IPS-15b (cell line): Measurements from ENCODE around the gene U2AF1L4.

Experiments
- H3K27me3 ChIP-seq: one replicate; pipeline ENCODE4 v1.6.1; 2013; ENCODE audit warnings: low read length; ENCODE audit not compliant: control insufficient read depth, insufficient read depth
- H3K36me3 ChIP-seq: one replicate; pipeline ENCODE4 v1.6.1; 2013; ENCODE audit warnings: low read length; ENCODE audit not compliant: control insufficient read depth, insufficient read depth
- H3K4me1 ChIP-seq: one replicate; pipeline ENCODE4 v1.6.1; 2013; ENCODE audit warnings: mild to moderate bottlenecking, low read length; ENCODE audit not compliant: control insufficient read depth, insufficient read depth
- H3K4me3 ChIP-seq: one replicate; pipeline ENCODE4 v1.5.1; 2013; ENCODE audit warnings: low read depth, low read length
- H3K9ac ChIP-seq: one replicate; pipeline ENCODE4 v1.6.1; 2013; ENCODE audit warnings: low read depth, mild to moderate bottlenecking, low read length
- H3K9me3 ChIP-seq: one replicate; pipeline ENCODE4 v1.6.1; 2013; ENCODE audit warnings: mild to moderate bottlenecking, low read length; ENCODE audit not compliant: control insufficient read depth, insufficient read depth

The U2AF1L4 gene, protein sequence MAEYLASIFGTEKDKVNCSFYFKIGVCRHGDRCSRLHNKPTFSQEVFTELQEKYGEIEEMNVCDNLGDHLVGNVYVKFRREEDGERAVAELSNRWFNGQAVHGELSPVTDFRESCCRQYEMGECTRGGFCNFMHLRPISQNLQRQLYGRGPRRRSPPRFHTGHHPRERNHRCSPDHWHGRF

DNA sequence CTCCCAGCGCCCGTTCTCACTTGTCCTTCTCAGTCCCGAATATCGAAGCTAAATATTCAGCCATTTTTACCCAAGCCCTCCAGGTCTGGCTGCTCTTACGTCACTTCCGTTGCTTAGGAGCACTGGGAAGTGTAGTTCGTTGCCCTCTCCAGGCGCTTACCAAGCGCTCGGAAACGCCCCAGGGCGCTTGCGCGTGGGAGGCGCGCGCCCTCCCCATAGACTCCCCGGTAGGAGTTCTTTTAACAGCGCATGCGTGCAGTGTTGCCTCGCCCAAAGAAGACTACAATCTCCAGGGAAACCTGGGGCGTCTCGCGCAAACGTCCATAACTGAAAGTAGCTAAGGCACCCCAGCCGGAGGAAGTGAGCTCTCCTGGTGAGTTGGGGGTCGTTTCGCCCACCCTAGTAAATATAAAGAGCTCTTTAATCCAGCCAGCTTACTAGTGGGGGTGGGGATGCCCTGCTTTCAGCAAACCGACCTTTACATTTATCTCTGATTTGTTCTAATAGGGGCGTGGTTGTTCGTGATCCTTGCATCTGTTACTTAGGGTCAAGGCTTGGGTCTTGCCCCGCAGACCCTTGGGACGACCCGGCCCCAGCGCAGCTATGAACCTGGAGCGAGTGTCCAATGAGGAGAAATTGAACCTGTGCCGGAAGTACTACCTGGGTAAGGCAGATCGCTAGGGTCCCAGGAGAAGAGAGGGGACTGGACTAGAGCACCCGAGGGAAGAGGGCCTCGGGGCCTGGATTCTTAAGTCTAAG is at the start of gene U2AF1L4, which contains the start of gene PSENEN:
TSS of gene U2AF1L4 (minus strand) at position 91 of the 759 bp plus-strand sequence. CDS start at position 64, 27 bp downstream.
TSS of gene PSENEN (plus strand) at position 324 of the 759 bp plus-strand sequence. CDS start at position 604, 280 bp downstream.
- H3K27me3 ChIP-seq, result no peaks in the 10 kb centered on the region

DNA sequence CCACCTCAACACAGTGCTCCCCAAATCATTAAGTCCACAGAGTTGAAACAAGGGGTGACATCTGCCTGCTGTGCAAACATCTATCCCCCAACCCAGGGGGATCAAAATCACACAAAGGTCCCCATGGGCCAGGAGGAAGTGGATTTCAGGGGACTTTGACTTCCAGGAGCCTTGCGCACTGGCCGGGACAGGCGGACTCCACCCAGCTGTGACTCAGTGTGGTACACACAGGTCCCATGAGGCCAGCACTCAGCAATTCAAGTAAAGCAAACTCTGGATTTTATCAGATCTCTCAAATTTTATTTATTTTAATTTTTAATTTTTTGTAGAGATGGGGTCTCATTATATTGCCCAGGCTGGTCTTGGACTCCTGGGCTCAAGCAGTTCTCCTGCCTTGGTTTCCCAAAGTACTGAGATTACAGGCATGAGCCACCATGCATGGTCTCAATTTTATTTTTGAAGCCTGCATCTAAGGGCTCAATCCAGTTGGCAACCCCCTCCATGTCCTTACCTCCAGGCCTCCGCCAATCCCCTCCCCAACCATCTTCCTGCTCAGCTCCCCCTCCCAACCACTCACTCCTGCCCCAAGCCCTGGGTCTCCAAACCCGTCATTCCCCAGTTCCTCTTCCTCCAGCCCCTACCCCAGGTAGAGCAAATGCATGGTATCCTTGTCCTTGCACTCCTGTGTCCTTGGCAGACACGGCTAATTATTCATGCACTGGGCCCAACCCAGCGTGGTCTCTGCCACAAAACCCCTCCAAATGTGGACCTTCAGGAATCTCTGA is 48.4 kb upstream of the U2AF1L4 start:
- Histone ChIP-seq H3K4me3 (no peak overlapping the region), H3K9ac (no peak overlapping the region), H3K36me3 (no peaks in the 10 kb centered on the region), H3K27me3 (peaks cover 24% of the 10 kb centered on the region), H3K9me3 (no peaks in the 10 kb centered on the region), H3K4me1 (no peaks in the 10 kb centered on the region)

More for the DNA sequence above, at the start of gene U2AF1L4, which contains the start of gene PSENEN:
- Histone ChIP-seq H3K4me3 (peak within 1 kb of the TSS; percentile 86), H3K4me1 (peaks cover 4% of the 10 kb centered on the region), H3K9me3 (no peaks in the 10 kb centered on the region), H3K36me3 (no peaks in the 10 kb centered on the region), H3K9ac (peak within 1 kb of the TSS; percentile 66)

DNA sequence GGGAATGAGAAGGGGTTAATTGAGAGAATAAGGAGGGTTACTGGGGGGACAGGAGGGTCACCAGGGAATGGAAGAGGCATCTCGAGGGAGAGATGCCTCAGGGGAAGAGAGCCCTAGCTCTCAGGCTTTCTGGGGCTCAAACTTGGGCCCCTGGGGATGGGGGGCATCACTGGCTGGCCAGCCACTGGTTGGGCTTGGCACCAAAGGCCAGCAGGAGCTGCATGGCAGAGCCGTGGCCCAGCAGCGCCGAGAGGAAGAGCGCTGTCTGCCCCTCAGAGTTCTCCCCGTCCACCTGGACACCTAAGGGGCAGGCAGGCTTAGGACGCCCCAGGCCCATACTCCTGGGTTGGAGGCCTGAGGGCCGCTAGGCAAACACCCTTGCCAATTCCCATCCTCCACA is 47.7 kb upstream of the U2AF1L4 start:
- Histone ChIP-seq H3K36me3 (no peaks in the 10 kb centered on the region), H3K4me1 (no peaks in the 10 kb centered on the region), H3K9me3 (no peaks in the 10 kb centered on the region), H3K27me3 (peaks cover 22% of the 10 kb centered on the region), H3K9ac (no peak overlapping the region), H3K4me3 (no peak overlapping the region)

DNA sequence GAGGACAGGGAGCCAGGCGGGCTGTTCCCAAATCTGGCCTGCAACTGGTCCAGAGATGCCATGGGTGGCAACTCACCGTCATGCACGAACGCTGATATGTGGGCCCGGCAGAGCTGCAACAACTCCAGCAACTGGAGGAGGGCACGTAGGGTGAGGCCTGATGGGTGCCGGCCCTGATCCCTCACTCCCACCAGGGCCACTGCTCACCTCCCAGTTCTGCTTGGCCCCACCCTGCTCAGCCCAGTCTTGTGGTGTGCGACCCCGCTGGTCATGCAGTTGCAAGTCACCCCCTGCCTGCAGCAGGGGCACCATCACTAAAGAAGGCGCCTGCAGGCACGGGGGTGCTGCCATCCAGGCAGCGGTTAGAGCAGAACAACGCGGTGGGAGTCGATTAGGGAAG is 47.1 kb upstream of the U2AF1L4 start:
- Histone ChIP-seq H3K27me3 (peaks cover 18% of the 10 kb centered on the region), H3K36me3 (no peaks in the 10 kb centered on the region), H3K4me1 (no peaks in the 10 kb centered on the region), H3K9ac (no peak overlapping the region), H3K9me3 (no peaks in the 10 kb centered on the region), H3K4me3 (no peak overlapping the region)

DNA sequence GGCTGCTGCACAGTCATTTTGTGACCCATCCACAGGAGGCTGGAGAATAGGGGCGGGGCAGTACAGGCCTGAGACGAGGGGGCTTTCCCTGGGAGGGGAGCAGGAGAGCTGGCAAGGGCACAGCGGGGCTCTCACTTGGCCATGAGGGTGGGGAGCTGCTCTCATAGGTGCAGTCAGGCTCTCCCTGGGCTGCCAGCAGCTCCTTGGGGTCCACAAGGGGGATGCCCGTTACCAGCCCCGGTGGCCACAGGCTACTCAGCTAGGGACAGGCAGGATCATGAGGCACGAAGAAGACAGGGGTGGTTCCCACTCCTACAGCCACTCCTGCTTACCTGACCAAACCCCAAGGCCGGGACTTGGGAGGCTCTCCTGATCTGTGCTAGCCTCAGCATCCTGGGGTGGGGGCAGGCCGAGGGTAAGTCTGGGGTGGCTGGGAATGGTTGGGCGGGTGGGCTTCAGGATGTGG is 46.6 kb upstream of the U2AF1L4 start:
- Histone ChIP-seq H3K27me3 (peaks cover 13% of the 10 kb centered on the region), H3K4me3 (no peak overlapping the region)

DNA sequence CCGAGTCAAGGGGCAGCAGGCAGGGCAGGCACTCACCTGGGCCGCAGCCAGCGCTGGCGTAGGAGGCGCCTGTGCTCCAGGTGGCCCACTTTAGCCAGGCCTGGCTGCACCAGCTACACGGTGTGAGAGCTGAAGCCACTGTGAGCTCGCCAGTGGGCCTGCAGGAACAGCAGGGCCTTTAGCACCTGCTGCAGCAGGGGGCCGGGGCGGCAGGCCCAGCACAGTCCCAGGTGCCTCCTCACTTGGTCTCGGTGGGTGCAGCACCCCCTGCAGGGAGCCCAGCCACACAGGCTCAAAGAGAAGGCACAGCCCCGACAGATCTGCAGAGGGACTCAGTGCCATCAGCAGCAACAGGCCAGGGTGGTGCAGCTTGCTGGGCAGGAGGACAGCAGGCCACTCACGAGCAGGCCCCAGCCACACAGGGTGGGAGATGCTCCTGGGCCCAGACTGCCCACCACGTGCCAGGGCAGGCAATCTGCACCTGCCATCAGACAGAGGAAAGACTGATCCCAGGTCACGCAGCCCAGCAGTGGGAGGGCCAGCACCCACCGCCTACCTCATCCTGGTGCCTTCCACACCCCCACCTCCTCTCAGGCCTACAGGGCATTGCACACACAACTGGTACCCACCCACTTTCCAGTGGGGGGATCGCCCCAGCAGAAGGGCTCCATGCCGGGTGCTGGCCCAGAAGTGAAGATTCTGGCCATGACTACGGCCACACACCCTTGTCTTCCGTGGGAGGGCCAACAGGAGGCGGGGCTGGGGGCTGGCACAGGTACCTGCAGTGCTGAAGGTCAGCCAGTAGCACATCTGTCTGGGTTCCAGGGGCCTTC is 46.0 kb upstream of the U2AF1L4 start:
- Histone ChIP-seq H3K4me1 (no peaks in the 10 kb centered on the region), H3K9ac (no peak overlapping the region), H3K36me3 (no peaks in the 10 kb centered on the region)

More for the DNA sequence above, 46.6 kb upstream of the U2AF1L4 start:
- Histone ChIP-seq H3K9me3 (no peaks in the 10 kb centered on the region), H3K36me3 (no peaks in the 10 kb centered on the region), H3K9ac (no peak overlapping the region), H3K4me1 (no peaks in the 10 kb centered on the region)

DNA sequence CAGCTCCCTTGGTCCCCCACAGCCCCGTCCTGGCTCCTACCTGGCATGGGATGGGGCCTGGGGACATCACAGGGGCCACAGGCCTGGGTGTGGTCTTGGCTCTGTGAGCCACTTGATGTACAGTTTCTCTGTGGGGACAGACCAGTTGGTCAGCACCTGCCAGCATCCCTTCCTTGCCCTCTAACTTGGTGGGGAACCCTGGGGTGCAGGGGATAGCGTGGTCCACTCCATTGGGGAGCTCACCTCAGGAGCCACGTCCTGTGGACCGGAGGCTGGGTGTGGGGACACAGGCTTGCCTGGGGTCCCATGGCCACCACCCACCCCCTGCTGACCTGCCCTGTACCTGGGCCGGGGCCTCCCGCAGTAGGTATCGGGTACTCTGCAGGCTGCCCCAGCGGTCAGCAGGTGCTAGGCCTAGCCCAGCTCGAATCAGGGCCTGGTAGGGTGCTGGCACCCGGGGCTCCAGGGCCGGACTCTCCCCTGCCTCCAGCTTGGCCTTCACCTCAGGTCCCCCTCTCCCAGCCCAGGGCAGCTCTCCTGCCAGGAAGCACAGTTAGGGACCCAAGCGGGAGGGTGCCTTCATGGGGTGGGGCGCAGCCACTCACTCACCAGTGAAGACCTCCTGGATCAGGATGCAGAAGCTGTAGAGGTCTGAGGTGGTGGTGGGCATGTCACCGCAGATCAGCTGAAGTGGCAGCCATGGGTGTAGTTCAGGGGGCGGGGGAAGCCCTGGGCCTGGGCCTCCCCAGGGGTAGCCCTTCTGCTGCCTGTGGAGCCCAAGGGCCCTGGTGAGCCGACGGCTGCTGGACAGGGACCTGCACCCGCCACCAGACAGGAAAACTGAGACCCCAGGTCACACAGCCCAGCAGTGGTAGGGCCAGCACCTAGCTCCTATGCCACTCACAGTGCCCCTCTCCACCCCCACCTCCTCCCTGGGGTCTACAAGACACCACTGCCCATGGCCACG is 45.0 kb upstream of the U2AF1L4 start:
- no peaks in the 10 kb centered on the region for H3K9me3 ChIP-seq
- H3K4me1 ChIP-seq, result no peaks in the 10 kb centered on the region
- H3K36me3 ChIP-seq, result no peaks in the 10 kb centered on the region
- H3K27me3 ChIP-seq, result no peaks in the 10 kb centered on the region
- no peak overlapping the region for H3K9ac ChIP-seq
- no peak overlapping the region for H3K4me3 ChIP-seq

More for the DNA sequence above, 46.0 kb upstream of the U2AF1L4 start:
- Histone ChIP-seq H3K9me3 (no peaks in the 10 kb centered on the region), H3K27me3 (peaks cover 6% of the 10 kb centered on the region), H3K4me3 (no peak overlapping the region)

DNA sequence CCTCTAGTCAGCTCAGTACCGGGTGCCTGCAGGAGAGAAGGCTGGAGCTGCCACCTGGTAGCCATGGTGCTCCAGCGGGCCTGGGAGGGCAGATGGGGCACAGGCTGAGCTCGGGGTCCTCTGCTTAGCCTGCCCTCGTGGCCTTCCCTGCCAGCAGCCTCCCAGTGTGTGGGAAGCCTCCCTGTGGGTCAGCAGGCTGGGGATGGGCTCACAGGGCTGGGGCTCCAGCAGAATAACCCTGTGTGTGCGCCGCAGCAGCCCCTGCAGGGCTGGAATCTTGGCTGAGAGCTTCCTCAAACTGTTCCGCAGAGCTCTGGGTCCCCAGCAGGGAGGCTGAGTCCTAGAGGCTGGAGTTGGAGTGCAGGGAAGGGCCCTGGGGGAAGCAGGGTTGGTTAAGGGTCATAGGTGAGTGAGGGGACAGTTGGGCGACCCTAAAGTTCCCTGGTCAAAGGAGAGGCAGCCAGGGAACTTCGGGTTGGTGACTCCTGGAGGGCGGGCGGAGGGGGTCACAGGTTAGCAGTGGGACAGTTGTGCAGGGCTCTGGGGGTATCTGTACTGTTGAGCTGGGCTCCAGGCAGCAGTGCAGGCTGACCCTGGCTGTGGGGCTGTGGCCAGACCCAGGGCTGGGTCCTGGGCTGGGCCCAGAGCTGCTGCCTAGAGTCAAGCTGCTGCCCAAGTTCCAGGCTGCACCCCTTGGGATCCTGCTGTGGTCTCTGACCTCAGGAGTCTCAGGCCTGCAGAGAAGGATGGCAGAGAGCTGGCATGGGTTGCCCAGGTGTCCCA is 44.2 kb upstream of the U2AF1L4 start:
- H3K4me3 ChIP-seq, result no peak overlapping the region
- H3K36me3 ChIP-seq, result no peaks in the 10 kb centered on the region
- no peak overlapping the region for H3K9ac ChIP-seq
- no peaks in the 10 kb centered on the region for H3K9me3 ChIP-seq
- no peaks in the 10 kb centered on the region for H3K4me1 ChIP-seq
- no peaks in the 10 kb centered on the region for H3K27me3 ChIP-seq

DNA sequence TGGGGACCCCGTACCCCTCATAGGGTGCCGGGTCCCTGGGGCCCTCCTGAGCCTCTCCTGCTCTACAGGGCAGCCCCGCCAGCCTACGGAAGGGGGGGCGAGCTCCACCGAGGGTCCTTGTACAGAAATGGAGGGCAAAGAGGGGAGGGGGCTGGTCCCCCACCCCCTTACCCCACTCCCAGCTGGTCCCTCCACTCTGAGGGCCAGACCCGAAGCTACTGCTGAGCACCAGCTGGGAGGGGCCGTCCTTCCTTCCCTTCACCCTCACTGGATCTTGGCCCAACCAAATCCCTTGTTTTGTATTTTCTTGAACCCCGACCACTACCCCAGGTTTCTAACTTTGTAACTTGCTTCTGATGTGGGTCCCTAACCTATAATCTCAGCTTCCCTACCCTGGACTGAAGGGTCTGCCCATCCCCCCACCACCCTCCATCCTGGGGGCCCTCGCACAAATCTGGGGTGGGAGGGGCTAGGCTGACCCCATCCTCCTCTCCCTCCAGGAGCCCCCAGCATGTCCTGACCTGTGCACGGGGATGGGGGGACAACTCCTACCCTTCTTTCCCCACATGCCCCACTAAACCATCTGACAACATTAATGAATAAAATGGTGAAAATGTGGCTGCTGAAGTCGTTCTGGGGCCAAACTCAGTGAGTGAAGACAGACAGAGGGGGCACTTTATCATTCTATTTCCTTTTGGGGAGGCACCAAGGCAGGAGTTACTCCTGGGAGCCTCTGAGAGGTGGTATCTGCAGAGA is 43.2 kb upstream of the U2AF1L4 start:
- H3K36me3 ChIP-seq, result no peaks in the 10 kb centered on the region
- no peaks in the 10 kb centered on the region for H3K4me1 ChIP-seq
- H3K9ac ChIP-seq, result no peak overlapping the region
- no peak overlapping the region for H3K4me3 ChIP-seq
- no peaks in the 10 kb centered on the region for H3K9me3 ChIP-seq
- no peaks in the 10 kb centered on the region for H3K27me3 ChIP-seq
